Neural progenitor cell (in vitro differentiated cells): ENCODE measurements around the gene CCL27.

Experiments
- EZH2 ChIP-seq: fragments of 200-600 bp; sonication (generic); IDR thresholded peaks from 2 replicates; pipeline ENCODE4 v1.6.1; 2017; ENCODE audit warnings: antibody characterized with exemption, mild to moderate bottlenecking, moderate library complexity
- TF ChIP-seq, protein P1 (sequence below): fragments of 200-600 bp; sonication (generic); IDR thresholded peaks from 2 replicates; pipeline ENCODE4 v1.5.1; 2017; ENCODE audit warnings: antibody characterized with exemption, mild to moderate bottlenecking

GRCh38 chr9:34710023-34710422 lies 47.6 kb upstream of the CCL27 start, which contains the start of gene CCL21:
- TF ChIP-seq, protein P1, sequence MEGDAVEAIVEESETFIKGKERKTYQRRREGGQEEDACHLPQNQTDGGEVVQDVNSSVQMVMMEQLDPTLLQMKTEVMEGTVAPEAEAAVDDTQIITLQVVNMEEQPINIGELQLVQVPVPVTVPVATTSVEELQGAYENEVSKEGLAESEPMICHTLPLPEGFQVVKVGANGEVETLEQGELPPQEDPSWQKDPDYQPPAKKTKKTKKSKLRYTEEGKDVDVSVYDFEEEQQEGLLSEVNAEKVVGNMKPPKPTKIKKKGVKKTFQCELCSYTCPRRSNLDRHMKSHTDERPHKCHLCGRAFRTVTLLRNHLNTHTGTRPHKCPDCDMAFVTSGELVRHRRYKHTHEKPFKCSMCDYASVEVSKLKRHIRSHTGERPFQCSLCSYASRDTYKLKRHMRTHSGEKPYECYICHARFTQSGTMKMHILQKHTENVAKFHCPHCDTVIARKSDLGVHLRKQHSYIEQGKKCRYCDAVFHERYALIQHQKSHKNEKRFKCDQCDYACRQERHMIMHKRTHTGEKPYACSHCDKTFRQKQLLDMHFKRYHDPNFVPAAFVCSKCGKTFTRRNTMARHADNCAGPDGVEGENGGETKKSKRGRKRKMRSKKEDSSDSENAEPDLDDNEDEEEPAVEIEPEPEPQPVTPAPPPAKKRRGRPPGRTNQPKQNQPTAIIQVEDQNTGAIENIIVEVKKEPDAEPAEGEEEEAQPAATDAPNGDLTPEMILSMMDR, result no peak
- TF ChIP-seq EZH2, result no peak
